ENCODE data around the gene CDH13. TPM values are rescaled to one million over a fixed set of nuclear protein-coding genes. Genes with fewer than 3 reads are reported as not detected.
A peak's percentile ranks its signal among the peaks of the same experiment; 100 is the strongest.

Gene CDH13
- total RNA-seq, 2 experiments from 2014 or later: not detected

DNA sequence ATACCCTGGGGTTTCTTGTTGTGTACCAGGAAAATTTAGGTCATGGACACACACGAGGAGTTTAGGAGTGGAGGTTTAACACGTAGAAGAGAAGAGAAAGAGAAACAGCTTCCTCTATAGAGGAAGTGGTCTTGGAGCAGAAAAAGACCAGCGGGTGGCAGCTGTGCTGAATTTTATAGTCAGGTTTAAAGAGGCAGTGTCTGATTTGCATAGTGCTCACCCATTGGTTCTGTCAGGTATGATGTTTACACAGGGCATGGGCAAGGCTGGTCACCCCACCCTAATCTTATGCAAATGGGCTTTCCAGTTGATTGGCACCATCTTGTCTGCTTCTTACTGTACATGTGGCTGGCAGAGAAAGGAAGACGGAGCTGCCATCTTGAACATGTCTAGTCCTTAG lies 309.0 kb downstream of the CDH13 start:
- no peak overlapping the region for H3K4me2 ChIP-seq (ENCODE audit: low read length)
- no peaks in the 10 kb centered on the region for H4K20me1 ChIP-seq (ENCODE audit: insufficient read depth, low read length)
- no peaks in the 10 kb centered on the region for H3K36me3 ChIP-seq (ENCODE audit: insufficient read depth, low read length)
- no TSS peak for BruUV-seq (replicated peaks)
- POLR2A ChIA-PET: no interaction called here
- no peak for TF ChIP-seq EZH2phosphoT487 (IDR thresholded peaks at IDR 0.05; ENCODE audit: borderline replicate concordance, low read depth, low read length)
- TF ChIP-seq, protein P1, sequence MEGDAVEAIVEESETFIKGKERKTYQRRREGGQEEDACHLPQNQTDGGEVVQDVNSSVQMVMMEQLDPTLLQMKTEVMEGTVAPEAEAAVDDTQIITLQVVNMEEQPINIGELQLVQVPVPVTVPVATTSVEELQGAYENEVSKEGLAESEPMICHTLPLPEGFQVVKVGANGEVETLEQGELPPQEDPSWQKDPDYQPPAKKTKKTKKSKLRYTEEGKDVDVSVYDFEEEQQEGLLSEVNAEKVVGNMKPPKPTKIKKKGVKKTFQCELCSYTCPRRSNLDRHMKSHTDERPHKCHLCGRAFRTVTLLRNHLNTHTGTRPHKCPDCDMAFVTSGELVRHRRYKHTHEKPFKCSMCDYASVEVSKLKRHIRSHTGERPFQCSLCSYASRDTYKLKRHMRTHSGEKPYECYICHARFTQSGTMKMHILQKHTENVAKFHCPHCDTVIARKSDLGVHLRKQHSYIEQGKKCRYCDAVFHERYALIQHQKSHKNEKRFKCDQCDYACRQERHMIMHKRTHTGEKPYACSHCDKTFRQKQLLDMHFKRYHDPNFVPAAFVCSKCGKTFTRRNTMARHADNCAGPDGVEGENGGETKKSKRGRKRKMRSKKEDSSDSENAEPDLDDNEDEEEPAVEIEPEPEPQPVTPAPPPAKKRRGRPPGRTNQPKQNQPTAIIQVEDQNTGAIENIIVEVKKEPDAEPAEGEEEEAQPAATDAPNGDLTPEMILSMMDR (conservative IDR thresholded peaks at IDR 0.05; ENCODE audit: low read length): no peak
- H3K9me2 ChIP-seq (ENCODE audit: insufficient read depth, low read length): no peaks in the 10 kb centered on the region
- intact Hi-C loops (cut with micrococcal nuclease; ENCODE audit: unreplicated experiment): no loop called here
- DNase-seq (ENCODE audit: low spot score): peak; percentile 7
- H2AFZ ChIP-seq (ENCODE audit: low read length): no peak overlapping the region
- no peaks in the 10 kb centered on the region for H3K9me3 ChIP-seq (ENCODE audit: low read length)
- H3K27ac ChIP-seq (ENCODE audit: low read depth, low read length, poor library complexity, severe bottlenecking): no peak overlapping the region
- H3K4me1 ChIP-seq (ENCODE audit: insufficient read depth, low read length, poor library complexity, severe bottlenecking): no peaks in the 10 kb centered on the region
- H3K4me3 ChIP-seq (ENCODE audit: low read depth, low read length, poor library complexity, severe bottlenecking): no peak overlapping the region
- H3K79me2 ChIP-seq (ENCODE audit: insufficient read depth, low read depth, low read length): no peaks in the 10 kb centered on the region
- CTCF ChIA-PET (ENCODE audit: unreplicated experiment): no interaction called here

DNA sequence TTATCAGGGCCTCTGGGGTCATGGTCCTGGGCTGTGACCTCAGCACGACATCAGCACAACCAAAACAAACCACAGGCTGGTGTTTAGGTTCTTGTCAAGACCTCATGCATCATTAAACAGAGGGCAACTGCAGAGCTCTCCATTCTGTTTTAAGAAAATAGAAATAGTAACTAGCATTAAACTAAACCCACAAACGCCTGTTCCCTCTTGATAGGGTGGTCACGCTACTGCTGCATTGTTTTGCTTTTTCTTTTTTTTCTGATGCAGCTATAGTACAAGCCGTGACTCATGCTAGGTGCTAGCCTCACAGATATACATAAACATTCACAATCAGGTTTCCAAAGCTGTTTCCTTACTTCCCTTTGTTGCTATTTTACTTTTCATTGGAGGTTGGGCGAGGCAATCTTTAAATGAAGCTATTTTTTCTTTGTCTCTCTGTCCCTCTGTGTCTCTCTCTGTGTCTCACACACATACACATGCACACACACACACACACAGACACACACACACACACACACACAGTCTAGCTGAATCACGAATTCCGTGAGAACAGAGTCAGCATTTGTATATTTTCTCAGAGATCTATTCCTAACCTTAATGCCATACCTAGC lies 310.3 kb downstream of the CDH13 start:
- intact Hi-C loops (cut with micrococcal nuclease; ENCODE audit: unreplicated experiment): no loop called here

More for the DNA sequence above, 310.3 kb downstream of the CDH13 start:
- BruUV-seq (replicated peaks): no TSS peak
- DNase-seq (ENCODE audit: low spot score): no peak
- no peak overlapping the region for H3K4me2 ChIP-seq (ENCODE audit: low read length)
- no peak overlapping the region for H2AFZ ChIP-seq (ENCODE audit: low read length)
- H3K9me3 ChIP-seq (ENCODE audit: low read length): no peaks in the 10 kb centered on the region
- no peaks in the 10 kb centered on the region for H3K9me2 ChIP-seq (ENCODE audit: insufficient read depth, low read length)
- H3K4me1 ChIP-seq (ENCODE audit: insufficient read depth, low read length, poor library complexity, severe bottlenecking): no peaks in the 10 kb centered on the region
- ChIA-PET CTCF (ENCODE audit: unreplicated experiment) (no interaction called here), POLR2A (interaction anchor here (0.7 kb wide), 1 partner anchor 1104 kb away, joined by 3 read pairs; no protein-coding TSS in a partner anchor)
- no peak overlapping the region for H3K27ac ChIP-seq (ENCODE audit: low read depth, low read length, poor library complexity, severe bottlenecking)
- no peaks in the 10 kb centered on the region for H3K36me3 ChIP-seq (ENCODE audit: insufficient read depth, low read length)
- no peaks in the 10 kb centered on the region for H3K79me2 ChIP-seq (ENCODE audit: insufficient read depth, low read depth, low read length)
- no peaks in the 10 kb centered on the region for H4K20me1 ChIP-seq (ENCODE audit: insufficient read depth, low read length)
- no peak overlapping the region for H3K4me3 ChIP-seq (ENCODE audit: low read depth, low read length, poor library complexity, severe bottlenecking)
- TF ChIP-seq, protein P1 (conservative IDR thresholded peaks at IDR 0.05; ENCODE audit: low read length): no peak
- no peak for TF ChIP-seq EZH2phosphoT487 (IDR thresholded peaks at IDR 0.05; ENCODE audit: borderline replicate concordance, low read depth, low read length)

Data from OCI-LY7 (cell line).